Stimulated activated CD4-positive, alpha-beta T cell treated with anti-CD3 and anti-CD28 coated beads, Interleukin-12 subunit alpha, Interleukin-12 subunit beta, amount 100 ng/mL, for 4 hours (primary cell): ENCODE results near the gene ARFRP1.
"Not testable (repeated sequence)": the region's sequence is repeated elsewhere in the genome, so short reads cannot be mapped to it uniquely, and the experiment has no call there.

Experiments
- DNase-seq: peaks from one replicate; pipeline ENCODE4 v3.0.0-alpha.2; 2020

ARFRP1 gene

DNA sequence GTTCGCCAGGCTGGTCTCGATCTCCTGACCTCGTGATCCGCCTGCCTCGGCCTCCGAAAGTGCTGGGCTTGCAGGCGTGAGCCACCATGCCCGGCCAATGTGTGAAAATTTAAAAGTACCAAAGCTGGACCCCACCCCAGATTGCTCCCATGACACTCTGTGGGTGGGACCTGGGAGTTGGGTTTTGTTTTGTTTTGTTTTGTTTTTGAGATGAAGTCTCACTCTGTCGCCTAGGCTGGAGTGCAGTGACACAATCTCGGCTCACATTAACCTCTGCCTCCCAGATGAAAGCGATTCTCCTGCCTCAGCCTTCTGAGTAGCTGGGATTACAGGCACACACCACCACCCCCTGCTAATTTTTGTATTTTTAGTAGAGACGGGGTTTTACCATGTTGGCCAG, 36.1 kb downstream of the ARFRP1 start:
- DNase-seq = not testable (repeated sequence)

DNA sequence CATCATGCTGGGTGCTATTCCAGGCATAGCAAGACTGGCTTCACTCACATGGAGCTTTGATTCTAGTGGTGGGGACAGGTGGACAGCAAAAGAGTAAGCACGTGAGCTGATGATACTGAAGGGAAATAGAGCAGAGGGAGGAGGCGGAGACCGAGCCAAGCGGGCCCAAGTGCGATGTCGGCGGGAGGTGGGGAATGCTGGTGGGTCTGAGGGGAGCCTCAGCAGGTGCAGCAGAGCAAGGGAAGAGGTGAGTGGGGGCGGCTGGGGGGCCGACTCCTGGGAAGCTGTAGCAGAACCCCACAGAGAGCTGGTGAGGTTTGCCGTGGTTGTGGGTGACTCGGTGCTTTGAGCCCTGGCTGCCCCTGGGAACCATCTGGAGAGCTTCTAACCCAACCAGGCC, 39.4 kb downstream of the ARFRP1 start:
- no peak for DNase-seq

DNA sequence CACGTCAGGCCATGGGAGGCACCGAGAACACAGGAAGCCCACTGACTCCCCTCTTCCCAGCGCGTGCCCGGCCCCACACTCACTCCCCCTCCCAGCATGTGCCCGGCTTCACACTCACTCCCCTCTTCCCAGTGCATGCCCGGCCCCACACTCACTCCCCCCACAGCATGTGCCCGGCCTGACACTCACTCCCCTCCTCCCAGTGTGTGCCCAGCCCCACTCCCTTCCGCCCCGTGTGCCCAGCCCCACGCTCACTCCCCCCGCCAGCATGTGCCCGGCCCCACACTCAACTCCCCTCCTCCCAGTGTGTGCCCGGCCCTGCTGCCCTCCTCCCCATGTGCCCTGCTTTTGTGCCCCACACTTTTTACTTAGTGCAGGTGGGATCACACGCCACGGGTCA, 39.9 kb downstream of the ARFRP1 start:
- no peak for DNase-seq

DNA sequence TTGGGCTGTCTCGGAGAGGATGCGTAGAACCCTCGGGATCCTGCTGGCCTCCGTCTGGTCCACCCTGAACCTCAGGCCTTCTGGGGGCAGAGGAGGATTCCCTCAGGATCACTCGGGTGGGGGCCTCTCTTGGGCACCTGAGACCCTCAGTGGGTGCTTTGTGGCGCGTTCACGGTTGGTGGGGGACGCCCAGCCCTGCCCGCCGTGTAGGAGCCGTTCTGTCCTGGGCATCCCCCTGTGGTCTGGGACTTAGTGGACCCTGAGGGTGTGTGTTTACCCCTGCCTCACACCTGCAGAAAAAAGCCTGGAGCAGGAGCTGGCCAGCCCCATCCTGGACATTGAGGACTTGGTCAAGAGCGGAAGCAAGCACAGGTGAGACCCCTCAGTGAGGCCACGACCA, 42.1 kb downstream of the ARFRP1 start:
- DNase-seq = no peak

DNA sequence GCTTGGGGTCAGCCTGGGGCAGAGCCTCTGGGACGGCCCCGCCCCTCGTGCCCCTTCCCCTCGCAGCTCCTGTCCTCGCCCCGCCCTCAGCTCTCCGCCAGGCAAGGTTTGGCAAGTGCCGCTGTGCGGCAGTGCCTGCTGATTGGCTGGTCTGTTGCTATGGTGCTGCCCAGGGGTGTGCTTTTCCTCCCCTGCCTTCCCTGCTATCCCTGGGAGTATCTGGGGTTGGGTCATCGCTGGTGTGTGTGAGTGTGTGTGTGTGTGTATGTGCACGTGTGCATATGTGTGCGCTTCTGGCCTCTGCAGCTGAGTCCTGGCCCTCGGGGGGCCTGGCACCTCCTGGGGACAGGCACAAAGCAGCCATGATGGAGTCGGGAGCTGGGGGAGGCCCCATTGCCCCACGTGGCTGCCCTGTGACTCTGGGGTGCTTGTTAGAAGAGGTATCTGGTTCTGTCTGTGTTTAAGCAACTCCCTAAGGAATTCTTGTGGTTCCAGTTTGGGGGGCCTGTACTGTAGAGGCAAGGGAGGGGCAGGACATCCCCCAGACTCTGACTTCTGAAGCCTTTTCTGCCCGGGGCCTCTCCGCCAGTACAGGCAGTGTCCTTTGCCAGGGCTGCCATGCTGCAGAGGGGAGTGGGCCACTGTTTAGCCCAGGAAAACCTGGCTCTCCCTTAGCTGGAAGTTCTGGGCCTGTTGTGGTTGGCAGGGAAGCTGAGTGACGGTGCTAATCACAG, 42.7 kb downstream of the ARFRP1 start:
- DNase-seq = no peak

DNA sequence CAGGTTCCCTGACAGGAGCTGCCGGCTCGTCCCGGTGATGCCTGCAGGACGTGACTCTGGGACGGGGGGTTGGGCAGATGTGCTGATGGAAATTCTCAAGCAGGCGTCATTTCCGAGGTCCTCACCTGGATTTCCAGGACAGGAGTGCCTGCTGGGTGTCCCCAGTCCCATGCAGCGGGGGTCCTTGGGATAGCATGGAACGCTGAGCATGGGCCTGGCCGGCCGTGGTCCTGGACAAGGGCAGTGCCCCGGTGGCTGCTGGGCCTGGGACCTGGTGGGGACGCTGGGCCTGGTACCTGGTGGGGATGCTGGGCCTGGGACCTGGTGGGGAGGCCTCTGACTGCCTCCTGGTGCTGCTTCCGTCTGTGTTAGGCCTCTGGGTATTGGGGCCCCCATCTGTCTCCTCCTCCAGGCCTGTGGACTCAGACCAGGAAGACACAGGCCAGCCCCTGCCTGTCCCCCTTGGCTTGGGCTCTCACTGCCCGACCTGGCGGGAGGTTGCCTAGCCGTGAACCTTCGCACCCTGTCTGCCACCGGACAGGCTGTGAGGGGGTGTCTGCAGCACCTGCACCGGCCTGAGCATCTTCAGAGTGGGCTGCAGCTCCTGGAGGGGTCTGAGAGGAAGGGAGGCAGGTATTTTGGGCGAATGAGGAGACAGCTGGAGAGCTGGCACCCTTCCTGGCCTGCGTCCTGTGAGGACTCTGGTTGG, 43.5 kb downstream of the ARFRP1 start:
- no peak for DNase-seq

DNA sequence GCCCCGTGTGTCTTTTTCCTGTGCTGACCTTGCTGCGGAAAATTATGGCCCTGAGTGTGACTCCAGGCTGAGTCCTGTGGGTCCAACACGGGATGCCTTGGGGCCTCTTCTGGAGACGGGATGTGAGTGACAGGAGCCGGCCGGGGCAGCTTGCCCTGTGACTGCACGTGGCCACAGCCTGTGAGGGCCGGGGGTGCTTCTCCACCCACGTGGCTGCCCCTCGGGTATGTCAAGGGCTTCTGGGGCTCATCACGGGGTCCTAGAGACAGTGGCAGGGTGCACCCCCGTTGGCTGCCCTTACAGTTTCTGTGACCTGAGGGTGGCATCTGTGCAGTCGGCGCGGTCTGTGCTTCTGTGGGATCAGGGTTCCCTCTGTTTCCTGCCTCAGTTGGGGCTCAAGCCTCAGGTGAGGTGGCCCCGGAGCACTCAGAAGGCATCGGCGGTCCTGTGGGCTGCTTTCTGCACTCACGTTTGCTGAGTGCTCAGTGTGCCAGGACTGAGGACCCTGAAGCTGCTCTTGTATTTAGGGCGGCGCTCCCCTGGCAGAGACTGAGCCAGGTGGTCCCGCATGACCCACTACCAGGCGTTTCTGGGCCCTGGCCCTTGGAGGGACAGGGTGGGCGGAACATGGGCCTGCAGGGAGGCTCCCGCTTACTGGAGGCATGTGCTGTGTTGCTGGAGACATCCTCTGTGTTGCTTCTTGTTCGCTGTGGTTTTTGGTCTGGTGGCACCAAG, 44.3 kb downstream of the ARFRP1 start:
- no peak for DNase-seq

DNA sequence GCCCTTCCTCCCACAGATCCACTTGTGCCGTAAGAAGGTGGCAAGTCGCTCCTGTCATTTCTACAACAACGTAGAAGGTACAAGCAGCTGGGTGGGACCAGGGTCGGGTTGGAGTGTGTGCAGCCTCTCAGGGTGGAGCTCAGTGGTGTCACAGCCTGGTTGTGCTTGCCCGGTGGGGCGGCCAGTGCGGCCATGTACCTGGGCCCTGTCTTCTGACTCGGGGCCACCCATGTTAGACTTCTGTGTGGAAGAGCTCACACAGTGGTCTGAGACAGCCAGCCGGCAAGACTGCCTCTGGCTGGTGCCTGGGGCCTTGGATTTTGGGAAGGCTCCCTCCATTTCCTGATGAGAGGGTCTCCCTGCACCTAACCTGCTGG, 45.0 kb downstream of the ARFRP1 start:
- DNase-seq = no peak

DNA sequence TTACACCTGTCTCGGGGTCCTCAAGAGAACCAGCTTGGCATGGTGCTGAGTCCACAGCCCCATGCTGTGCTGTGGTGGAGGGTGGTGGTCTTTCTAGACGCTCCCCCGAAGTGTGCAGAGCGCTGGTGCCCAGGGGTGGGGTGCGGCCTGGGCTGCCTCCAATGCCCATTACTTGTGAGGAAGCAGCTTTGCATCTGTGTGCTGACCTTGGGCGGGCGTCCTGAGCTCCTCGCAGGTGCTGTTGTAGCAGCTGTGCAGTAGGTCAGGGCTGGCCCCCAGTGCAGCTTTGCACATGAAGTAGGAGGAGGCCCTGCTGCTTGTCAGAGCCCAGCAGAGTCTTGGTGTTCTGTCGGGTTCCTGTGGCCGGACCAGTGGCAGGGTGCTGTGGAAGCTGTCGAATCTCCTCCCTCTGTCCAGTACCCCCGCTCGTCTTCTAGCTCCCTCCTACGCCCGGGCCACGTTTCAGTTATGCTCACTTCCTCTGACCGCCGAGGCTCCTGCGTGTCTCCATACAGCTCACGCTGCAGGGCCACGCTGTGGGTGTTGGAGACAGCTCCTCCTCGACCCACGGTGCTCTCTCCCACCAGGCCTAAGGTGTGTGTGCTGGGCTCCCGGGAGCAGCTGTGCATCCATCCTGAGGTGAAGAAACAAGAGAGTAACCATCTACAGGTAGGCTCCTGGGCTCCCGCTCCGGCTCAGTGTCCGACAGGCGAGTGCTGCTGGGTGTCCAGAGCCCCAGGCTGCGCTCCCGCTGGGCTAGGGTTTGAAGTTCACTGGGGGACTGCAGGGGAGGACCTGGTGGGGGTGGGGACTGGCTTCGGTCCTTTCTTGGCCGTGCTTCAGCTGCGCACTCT, 45.6 kb downstream of the ARFRP1 start:
- no peak for DNase-seq

DNA sequence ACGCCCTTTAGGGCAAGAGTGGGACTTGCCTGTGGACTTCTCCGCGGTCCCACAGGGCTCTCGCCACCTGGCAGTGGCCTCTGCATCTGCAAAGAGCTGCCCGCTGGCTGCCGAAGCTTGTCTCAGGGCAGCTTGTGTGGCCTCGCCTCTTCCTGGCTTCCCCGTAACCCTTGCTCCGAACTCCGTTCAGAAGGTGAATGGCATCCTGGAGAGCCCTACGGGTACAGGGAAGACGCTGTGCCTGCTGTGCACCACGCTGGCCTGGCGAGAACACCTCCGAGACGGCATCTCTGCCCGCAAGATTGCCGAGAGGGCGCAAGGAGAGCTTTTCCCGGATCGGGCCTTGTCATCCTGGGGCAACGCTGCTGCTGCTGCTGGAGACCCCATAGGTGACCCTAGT, 46.7 kb downstream of the ARFRP1 start:
- no peak for DNase-seq

DNA sequence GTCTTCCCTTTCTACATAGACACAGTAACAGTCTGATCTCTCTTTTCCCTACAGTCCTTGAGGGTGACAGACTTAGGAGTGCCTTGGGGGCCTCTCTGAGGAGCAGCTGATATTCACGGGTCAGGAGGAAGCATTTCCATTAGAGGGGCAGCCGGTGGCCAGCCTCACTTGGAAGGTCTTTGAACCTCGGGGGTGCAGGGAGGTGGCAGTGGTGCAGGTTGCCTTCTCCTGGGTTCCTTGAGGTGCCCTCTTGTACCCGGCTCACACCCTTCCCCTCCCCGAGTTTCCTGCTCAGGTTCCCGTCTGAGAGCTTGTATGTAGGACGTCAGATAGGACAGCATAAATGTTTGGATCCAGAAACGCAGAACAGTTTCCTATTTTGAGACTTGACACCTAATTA, 47.2 kb downstream of the ARFRP1 start:
- no peak for DNase-seq

DNA sequence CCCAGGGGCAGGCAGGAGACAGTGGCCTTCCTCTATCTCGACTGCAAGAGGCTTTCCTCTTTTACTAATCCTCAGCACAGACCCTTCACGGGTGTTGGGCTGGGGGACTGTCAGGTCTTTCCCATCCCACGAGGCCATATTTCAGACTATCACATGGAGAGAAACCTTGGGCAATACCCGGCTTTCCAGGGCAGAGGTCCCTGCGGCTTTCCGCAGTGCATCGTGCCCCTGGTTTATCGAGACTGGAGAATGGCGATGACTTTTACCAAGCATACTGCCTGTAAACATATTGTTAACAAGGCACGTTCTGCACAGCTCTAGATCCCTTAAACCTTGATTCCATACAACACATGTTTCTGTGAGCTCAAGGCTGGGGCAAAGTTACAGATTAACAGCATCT, 47.6 kb downstream of the ARFRP1 start:
- not testable (repeated sequence) for DNase-seq

DNA sequence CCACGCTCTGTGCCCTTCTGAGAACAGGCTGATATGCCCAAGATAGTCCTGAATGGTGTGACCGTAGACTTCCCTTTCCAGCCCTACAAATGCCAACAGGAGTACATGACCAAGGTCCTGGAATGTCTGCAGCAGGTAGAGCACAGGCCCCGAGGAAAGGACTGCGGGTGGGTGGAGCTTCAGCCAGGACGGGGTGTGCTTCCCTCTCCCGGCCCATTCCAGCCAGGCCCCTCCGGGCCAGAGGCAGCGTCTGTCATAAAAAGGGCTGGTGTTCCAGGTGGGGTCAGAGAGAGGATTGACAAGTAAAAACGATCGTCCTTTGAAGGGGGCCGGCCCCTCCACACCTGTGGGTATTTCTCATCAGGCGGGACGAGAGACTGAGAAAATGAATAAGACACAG, 48.4 kb downstream of the ARFRP1 start:
- no peak for DNase-seq

DNA sequence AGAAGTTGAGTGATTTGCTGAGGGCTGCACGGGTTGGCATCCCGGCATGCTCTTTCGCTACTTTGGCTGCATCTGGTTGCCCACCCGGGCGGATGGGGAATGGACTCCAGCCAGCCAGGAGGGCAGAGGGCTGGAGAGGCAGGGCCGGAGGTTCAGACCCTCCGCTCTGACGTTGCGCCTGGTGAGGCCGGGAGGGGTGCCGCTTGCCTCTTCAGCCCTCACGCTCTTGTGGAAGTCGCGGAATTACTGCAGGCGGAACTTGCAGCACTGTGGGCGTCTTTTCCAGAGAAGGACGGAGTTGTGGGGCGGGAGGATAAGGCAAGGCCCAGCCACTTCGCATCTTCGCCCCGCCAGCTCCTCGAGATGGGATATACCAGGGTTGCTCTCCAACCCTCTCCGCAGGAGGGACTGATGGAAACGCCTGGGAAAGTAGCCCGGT, 49.0 kb downstream of the ARFRP1 start:
- no peak for DNase-seq

DNA sequence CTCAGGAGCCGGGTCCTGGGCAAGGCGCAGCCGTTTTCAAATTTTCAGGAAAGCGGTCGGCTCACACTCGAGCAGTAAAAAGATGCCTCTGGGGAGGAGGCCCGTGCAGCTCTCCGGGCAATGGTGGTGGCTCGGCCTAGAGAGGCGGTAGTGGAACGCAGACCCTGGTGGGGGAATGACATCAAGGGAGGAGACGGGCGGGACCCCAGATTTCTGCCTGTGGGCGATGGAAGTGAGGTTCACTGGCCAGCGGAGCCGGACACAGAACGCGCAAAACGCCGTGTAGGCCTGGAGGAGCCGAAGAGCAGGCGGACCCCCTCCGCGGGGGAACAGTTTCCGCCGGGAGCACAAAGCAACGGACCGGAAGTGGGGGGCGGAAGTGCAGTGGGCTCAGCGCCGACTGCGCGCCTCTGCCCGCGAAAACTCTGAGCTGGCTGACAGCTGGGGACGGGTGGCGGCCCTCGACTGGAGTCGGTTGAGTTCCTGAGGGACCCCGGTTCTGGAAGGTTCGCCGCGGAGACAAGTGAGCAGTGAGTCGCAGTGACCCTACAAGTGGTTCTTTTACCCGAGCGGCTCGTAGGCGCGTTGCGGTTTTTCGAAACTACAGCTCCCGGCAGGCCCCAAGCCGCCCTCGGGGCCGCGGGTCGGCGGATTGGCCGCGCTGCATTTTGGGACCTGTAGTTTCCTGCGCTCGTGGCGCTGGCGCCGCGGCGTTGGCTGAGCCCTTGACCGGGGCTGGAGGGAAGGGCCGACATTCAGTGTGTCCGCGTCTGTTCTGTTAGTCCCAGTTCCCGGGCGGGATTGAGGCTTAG, 49.6 kb downstream of the ARFRP1 start, which contains the start of gene RTEL1:
Gene RTEL1 (plus strand): TSS at position 376 of the 812 bp plus-strand sequence. CDS start 1,091 bp downstream, outside the sequence.
- peak; percentile 84 for DNase-seq

DNA sequence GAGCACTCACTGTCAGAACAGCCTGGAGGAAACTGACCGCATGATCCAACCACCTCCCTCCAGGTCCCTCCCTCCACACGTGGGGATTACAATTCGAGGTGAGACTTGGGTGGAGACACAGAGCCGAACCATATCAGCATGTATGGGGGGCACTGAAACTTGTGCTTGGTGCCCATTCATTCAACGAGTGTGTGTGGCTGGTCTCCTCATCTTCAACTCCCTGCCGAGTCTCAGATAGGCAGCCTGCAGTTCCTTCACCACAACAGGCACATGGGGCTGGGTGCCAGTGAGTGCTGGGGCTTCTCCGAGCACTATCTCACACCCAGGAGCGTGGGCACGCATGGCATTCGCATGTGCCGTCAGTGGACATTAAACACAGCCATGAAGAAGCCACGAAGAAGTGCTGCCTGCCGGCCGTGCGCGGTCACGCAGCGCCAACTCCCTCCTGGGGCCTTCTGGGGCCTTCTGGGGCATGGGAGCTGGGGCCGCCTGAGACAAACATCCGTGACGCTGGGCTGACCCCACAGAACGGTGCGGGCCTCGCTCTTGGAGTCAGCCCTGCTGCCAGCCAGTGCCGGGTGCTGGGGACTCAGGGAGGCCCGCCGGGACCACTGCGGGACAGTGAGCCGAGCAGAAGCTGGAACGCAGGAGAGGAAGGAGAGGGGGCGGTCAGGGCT, 50.4 kb downstream of the ARFRP1 start:
- DNase-seq = no peak

DNA sequence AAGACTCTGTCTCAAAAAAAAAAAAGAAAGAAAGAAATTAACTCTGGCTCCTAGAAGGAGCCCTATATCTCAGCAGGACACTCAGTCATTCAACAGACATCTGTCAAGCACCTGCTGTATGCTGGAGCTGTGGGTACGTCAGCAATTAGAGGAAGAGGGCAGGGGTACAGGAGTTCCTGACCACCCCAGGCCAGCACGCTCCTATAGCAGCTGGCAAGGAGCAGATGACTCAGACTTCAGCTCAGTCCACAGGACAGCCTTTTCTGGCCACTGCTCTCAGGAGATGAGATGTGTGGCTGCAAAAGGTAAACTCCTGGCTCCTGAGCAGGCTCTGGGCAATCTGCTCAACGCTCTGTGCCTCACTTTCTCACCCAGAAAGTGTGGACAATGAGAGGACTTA, 51.3 kb downstream of the ARFRP1 start:
- DNase-seq = no peak

DNA sequence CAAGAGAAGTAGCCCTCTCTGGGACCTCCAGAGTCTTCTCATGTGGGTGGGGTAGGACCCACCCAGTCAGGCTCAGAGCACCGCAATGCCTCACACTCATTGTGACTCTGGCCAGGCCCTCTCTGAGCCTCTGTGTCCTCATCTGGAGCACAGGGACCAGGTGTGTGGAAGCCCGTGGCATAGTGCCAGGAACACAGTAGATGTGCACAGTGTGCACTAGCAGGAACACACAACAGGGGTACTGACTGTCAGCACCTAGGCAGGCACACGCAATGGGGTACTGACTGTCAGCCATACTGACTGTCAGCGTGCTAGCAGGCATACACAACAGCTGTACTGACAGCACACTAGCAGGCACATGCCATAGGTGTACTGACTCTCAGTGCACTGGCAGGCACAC, 52.5 kb downstream of the ARFRP1 start:
- DNase-seq = no peak

DNA sequence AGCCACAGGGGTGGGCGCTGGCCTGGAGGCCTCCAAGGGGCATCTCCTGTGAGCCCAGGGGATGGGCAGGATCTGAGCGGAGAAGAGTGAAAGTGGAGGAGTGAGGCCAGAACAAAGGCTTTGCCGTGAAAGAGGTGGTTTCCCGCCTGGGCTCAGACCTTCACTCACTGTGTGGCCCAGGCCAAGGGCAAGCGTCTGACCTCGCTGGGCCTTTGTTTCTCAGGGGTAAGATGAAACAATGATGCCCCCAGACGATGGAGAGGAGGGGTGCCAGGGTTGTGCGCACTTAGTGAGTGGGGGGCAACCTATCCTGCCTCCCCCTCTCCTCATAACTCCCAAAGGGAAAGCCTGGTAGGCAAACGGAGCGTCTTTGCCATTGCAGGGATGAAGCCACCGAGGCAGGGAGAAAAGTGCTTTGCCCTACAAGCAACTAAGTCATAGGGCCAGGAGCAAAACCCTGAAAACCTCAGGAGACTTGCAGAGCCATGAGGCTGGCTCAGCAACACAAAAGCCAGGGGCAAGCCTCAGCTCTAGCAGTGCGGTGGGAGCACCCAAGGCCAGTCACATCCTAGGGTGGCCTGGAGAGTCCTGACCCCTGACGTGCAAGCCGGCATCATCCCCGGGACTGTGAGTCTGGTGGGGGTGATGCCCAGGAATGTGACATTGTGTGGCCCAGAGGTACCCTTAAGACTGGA, 53.7 kb downstream of the ARFRP1 start:
- DNase-seq = no peak
